Renal pelvis (tissue), 12 donors: ENCODE data around the gene NHLRC1. TPM values are rescaled to one million over a fixed set of nuclear protein-coding genes. Genes with fewer than 3 reads are reported as not detected.
"Not testable (repeated sequence)": the region's sequence is repeated elsewhere in the genome, so short reads cannot be mapped to it uniquely, and the experiment has no call there.

Experiments used
- DNase-seq: peaks from one replicate; pipeline ENCODE4 v3.0.0-alpha.2; 2013
- long read RNA-seq, 16 experiments: transcript quantifications; one replicate each; lab custom pipeline, GENCODE V29; 2026
- polyA plus RNA-seq, 3 donors: library from polyadenylated mRNA; unstranded; fragments of 120-200 nt; gene quantifications; one replicate each; pipeline ENCODE4 v1.2.1, GENCODE V29; 2013; ENCODE audit not compliant: insufficient read length in 3 of 3

The NHLRC1 gene
- 1 to 10 TPM; 1.6 to 2.3 (median 2.3) TPM for polyA plus RNA-seq
- long read RNA-seq, donor 1, partial matches to known transcripts: 0 of 2 reads
- long read RNA-seq, donor 1, other reads (novel, unspliced or antisense): 0 of 2 reads
- long read RNA-seq, donor 2, partial matches to known transcripts: 0 of 4 reads
- long read RNA-seq, donor 2, other reads (novel, unspliced or antisense): 0 of 4 reads
- long read RNA-seq, donor 3, partial matches to known transcripts: 0 of 3 reads
- long read RNA-seq, donor 3, other reads (novel, unspliced or antisense): 0 of 3 reads
- long read RNA-seq, donor 4, transcript NHLRC1-201 (1 exons, 2,248 nt): major isoform, 5 of 5 reads
- long read RNA-seq, donor 4, partial matches to known transcripts: 0 of 5 reads
- long read RNA-seq, donor 4, other reads (novel, unspliced or antisense): 0 of 5 reads
- long read RNA-seq, donor 5, partial matches to known transcripts: 0 of 3 reads
- long read RNA-seq, donor 5, other reads (novel, unspliced or antisense): 0 of 3 reads
- long read RNA-seq, donor 6, partial matches to known transcripts: 0 of 4 reads
- long read RNA-seq, donor 6, other reads (novel, unspliced or antisense): 0 of 4 reads
- long read RNA-seq, donor 7, partial matches to known transcripts: 0 of 4 reads
- long read RNA-seq, donor 7, other reads (novel, unspliced or antisense): 0 of 4 reads
- long read RNA-seq, donor 8, partial matches to known transcripts: 0 of 2 reads
- long read RNA-seq, donor 8, other reads (novel, unspliced or antisense): 0 of 2 reads
- long read RNA-seq, donor 9, partial matches to known transcripts: 0 of 4 reads
- long read RNA-seq, donor 9, other reads (novel, unspliced or antisense): 0 of 4 reads
- long read RNA-seq, donor 10, transcript NHLRC1-201 (1 exons, 2,248 nt): major isoform, 8 of 8 reads
- long read RNA-seq, donor 10, partial matches to known transcripts: 0 of 8 reads
- long read RNA-seq, donor 10, other reads (novel, unspliced or antisense): 0 of 8 reads
- long read RNA-seq, donor 11, partial matches to known transcripts: 0 of 3 reads
- long read RNA-seq, donor 11, other reads (novel, unspliced or antisense): 0 of 3 reads
- long read RNA-seq, donor 12, partial matches to known transcripts: 0 of 3 reads
- long read RNA-seq, donor 12, other reads (novel, unspliced or antisense): 0 of 3 reads
- long read RNA-seq, donor 13, partial matches to known transcripts: 0 of 1 reads
- long read RNA-seq, donor 13, other reads (novel, unspliced or antisense): 0 of 1 reads
- long read RNA-seq, donor 14, transcript NHLRC1-201 (1 exons, 2,248 nt): major isoform, 7 of 7 reads
- long read RNA-seq, donor 14, partial matches to known transcripts: 0 of 7 reads
- long read RNA-seq, donor 14, other reads (novel, unspliced or antisense): 0 of 7 reads
- long read RNA-seq, donor 15, partial matches to known transcripts: 0 of 2 reads
- long read RNA-seq, donor 15, other reads (novel, unspliced or antisense): 0 of 2 reads
- long read RNA-seq, donor 16, transcript NHLRC1-201 (1 exons, 2,248 nt): major isoform, 8 of 8 reads
- long read RNA-seq, donor 16, partial matches to known transcripts: 0 of 8 reads
- long read RNA-seq, donor 16, other reads (novel, unspliced or antisense): 0 of 8 reads

DNA sequence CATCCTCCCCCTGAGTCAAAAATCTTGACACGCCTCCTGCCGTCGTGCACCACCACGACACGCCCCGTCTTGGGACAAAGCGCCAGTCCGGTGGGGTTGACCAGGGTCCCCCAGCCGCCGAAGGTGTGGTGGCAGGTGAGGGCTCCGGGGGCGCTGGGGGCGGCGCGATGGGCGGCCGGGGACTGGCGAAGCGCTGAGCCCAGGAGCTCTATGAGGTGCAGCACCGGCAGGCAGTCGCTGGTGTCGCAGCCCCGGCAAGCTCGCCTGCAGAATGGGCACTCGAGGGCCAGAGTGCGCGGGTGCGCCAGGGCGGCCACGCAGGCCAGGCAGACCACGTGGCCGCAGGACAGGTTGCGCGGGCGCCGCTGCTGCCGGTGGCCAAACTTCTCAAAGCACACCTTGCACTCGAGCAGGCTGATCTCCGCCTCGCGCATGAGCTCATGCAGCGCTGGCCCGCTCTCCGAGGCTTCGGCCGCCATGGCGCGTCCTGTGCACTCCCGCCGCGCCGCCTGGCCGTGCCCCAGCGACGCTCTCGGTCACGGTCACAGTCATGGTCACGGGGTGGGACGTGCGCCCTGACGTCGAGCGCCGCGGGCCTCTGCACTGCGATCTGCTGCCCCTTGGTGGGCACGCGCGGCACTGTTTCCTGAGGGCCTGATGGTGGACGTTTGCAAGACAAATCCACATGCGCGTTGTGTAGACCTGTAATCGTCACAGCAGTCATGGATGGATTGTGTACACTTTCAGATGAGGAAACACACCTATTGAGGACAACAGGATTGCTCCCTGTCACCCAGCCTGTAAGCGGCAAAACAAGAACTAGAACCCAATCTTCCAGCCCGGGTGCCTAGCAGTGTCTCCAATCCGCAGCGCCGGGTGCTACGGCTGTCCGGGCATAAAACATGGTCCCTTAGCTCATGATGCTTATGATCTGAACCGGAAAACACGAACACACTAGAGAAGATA lies at the start of gene NHLRC1:
TSS of gene NHLRC1 (minus strand) at position 550 of the 966 bp plus-strand sequence. CDS start at position 479, 71 bp downstream.
- DNase-seq: peak; percentile 86

DNA sequence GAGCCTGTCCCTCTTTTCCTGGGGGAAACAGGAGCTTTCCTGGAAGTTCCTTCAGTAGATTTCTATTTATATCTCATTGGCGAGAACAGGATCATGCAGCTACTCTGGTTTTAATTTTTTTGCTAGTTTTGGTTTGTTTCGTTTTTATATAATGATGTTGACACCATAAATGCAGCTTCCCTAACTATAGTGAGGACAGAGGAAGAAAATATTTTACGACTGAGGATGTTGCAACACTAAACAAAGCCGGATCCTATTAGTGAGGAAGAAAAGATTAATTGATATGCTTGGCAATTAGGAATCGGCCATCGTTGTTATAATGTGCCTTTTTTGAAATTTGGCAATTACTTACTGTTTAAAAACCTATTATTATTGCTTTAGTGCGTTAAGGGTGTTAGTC lies 49.4 kb upstream of the NHLRC1 start:
- DNase-seq: no peak

DNA sequence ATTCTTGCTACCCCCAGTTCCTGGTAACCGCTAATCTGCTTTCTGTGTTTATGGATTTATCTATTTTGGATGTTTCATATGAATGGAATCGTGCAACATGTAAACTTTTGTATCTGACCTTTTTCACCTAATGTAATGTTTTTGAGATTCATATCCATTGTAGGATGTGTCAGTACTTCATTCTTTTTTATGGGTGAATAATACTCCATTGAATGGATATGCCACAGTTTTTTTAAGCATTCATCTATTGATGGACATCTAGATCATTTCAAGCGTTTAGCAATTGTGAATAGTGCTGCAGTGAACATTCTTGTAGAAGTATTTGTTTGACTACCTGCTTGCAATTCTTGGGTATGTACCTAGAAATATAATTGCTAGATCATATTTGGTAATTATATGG lies 45.8 kb upstream of the NHLRC1 start:
- no peak for DNase-seq

DNA sequence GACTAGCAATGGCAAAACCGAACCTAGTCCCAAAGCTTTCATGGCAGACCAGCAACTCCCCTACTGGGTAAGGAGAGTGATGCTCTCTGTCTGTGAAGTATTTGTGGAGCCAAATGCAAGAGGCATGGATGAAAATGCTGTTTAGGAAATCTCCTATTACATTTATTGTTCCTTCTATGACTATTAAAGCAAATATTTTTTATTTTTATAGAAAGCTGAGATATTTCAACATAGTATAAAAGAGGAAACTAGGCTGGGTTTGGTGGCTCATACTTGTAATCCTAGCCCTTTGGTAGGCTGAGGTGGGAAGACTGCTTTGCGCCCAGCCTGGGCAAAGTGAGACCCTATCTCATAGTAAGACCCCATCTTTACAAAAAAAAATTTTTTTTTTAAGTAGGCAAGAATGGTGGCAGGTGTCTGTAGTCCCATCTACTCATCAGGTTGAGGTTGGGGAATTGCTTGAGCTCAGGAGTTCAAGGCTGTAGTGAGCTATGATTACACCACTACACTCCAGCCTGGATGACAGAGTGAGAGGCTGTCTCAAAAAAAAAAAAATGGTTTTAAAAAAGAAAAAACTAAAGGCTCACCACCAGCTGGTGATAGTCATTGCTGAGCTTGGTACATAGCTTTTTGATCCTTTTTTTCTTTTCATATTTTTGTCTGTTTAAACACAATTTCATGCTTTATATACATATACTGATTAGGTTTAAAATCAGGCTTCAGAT lies 44.0 kb upstream of the NHLRC1 start:
- no peak for DNase-seq

DNA sequence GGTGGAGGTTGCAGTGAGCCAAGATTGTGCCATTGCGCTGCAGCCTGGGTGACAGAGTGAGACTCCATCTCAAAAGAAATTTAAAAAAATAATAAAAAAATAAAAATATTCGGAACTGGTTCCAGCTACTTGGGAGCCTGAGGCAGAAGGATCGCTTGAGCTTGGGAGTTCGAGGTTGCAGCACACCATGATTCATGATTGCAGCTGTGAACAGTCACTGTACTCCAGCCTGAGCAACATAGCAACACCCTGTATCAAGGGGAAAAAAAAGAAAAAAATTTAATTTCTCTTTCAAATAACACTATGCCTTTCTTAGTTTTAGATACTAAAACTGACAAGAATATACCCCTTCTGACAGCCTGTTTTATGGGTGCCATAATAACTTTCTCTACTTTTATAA lies 43.3 kb upstream of the NHLRC1 start:
- no peak for DNase-seq

DNA sequence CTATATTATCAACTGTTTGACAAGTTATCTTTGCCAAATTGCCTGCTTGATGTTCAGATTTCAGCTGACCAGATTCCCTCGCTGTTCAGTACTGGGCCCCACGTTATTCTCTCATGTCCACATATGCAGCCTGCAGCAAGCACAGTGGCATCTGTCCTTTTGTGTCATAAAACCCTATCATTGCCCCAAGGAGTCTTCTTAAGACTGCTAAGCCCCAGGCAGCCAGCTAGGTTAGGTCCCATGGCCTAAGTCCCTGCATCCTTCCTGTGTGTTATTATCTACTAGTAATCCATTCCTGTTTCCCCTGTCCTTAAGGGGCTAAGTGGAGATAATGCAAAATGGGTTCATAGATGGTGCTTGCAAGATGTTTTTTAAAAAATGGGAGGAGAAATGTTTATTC lies 39.9 kb upstream of the NHLRC1 start:
- DNase-seq: no peak

DNA sequence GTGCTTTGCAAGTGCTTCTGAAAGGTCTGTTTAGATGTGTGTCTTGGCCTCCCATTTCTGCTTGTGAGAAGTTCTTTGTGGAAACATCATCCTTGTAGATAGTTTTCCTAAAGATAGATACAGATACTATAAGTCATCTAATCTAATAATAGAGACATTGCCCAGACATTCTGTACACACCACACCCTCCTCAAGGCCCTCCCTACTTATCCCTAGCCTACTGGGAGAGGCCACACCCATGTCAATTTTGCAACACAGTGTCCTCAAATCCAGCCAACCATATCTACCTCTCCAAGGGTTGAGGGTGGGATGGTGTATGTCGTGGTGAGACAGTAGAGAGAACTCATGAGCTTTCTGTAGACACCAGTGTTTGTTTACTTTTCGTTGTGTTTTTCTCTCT lies 39.0 kb upstream of the NHLRC1 start:
- DNase-seq: no peak

DNA sequence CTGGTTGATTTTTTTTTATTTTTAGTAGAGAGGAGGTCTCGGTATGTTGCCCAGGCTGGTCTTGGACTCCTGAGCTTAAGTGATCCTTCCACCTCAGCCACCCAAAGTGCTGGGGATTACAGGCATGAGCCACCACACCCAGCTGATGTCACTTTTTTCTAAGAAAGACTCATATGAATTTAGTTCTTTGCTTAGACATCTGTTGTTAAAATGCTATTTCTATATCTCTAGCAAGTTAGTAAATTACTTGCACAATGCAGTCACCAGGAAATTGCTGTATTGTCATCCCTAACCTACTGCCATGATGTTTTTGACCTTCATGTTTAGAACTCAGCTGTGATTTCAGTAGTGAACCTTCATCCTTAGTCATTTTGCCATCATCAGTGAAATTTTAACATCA lies 38.4 kb upstream of the NHLRC1 start:
- DNase-seq: no peak

DNA sequence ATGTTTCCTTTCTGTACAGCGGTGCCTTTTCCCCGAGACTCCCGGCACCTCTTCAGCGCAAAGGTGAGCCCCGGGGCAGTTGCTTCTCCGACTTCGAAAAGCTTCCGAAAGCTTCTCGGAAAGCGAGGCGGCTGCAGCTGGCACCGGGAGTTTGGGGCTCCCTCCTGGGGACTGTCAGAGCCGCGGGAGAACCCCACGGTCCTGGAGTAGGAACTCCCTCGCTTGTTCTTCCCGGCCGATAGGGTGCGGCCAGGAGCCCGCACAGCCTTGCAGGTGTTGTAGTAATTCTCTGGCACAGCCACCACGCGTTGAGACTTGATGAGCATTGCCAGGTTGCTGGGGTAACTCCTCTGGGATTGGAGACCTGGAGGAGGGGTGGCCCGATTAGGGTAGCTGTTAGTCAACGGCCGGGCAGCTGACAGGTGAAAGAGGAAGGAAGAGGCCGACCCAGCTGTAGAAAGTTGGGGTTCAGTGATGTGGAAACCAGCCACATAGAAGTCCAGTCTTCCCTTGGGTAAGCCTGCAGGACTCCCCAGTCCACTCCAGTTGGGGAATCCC lies 33.5 kb upstream of the NHLRC1 start:
- peak; percentile 54 for DNase-seq

DNA sequence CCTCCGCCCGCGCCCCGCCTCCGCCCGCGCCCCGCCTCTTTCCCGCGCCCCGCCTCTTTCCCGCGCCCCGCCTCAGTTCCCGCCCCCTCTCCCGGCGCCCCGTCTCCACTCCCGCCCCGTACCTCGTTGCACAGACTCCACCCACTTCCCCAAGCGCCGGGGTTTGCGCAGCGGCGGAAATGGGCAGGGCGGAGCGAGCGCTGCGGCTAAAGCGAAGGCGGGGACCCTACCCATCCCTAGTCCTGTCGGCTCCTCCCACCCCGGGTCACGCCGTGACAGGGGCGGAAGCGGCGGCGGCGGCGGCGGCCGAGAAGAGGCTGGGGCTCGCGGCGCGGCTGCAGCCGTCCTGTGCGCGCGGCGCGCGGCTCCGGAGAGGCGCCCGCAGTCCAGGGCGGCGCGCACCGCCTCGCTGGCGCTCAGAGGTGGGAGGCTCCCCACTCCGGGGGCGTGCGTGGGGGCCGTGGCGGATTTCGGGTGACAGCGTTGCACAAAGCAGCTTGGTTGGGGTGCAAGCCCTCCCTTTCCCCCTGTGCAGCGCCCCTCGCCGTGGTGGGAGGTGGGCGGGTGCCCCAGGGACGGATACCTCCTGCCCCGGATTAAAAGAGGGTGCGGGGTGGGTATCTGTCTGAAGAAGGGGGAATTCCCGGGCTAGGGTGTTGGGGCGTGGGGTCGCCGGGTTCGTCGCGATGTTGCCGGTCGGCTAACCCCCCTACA lies 32.8 kb upstream of the NHLRC1 start, which contains the start of gene KDM1B:
TSS of gene KDM1B (plus strand) at position 273 of the 714 bp plus-strand sequence. CDS start 4,474 bp downstream, outside the sequence.
- DNase-seq: peak; percentile 98

DNA sequence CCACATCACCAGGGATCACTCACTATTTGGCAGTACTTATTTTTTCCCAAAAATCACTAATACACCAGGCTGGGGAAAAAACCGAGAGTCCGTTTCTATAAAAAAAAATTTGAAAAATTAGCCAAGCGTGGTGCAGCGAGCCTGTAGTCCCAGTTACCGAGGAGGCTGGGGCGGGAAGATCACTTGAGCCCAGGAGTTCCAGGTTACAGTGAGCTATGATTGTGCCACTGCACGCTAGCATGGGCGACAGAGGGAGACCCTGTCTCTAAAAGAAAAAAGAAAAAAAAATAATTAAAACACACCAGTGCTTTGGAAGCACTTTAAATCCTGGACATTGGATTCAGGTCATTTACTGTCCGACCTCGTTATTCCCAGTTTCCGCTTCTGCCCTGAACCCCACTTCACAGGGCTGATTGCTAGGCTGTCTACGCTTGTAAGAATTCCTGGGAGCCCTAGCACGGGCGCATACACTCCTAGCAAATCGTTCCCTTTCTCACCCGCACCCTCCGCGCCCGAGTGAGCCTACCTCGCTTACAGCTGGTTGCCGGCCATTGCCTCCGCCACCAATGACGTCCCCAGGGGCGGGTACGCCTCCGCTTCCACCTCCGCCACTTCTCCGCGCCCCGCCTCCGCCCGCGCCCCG lies 32.2 kb upstream of the NHLRC1 start, which contains the start of gene TPMT:
TSS of gene TPMT (minus strand) at position 571 of the 643 bp plus-strand sequence. CDS start 5,950 bp downstream, outside the sequence.
- peak; percentile 20 for DNase-seq

DNA sequence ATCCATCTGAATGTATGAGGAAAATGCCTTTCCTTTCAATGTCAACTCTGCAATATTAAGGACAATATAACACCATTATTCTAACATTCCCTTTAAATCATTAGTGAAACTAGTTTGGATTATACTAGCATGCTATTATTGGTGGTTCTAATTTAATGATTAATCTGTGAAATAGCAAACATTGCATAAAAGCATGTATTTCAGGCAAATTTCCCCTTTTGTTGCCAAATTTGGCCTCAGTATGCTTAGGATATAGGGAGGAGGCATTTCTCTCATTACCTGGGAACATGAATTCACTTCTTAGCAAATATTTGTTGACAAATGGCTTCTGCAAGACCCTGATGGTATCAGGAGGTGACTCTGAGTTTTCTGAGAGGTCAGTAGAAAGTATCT lies 30.8 kb upstream of the NHLRC1 start:
- no peak for DNase-seq

DNA sequence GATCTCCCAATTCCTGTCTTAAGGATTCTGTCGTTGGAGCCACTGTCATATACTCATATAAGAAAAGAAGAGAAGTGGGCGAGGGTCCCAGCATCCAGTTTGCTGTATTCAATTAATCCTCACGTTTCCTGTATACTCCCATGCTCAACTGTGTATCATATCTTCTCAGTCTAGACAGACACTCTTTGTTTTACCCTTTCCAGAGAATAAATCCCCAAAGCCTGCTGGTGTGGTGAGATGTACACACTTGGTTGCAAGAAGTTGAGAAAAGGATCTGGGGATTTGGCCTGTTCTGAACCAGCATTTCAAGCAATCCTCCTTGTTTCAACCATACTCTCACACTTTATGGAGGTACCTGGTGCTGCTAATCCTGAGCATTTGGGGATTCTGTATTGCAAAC lies 29.3 kb upstream of the NHLRC1 start:
- no peak for DNase-seq

DNA sequence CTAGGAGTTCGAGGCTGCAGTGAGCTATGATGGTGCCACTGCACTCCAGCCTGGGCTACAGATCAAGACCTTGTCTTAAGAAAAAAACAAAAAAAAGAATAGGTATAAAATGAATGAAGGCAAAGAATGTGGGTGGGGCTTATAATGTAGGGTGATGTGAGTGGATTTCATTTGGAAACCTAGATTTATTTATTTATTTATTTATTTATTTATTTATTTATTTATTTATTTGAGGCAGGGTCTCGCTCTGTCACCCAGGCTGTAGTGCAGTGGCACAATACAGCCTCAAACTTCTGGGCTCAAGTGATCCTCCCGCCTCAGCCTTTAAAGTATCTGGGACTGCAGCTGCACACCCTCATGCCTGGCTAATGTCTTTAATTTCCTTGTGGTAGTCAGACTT lies 28.9 kb upstream of the NHLRC1 start:
- DNase-seq: not testable (repeated sequence)

DNA sequence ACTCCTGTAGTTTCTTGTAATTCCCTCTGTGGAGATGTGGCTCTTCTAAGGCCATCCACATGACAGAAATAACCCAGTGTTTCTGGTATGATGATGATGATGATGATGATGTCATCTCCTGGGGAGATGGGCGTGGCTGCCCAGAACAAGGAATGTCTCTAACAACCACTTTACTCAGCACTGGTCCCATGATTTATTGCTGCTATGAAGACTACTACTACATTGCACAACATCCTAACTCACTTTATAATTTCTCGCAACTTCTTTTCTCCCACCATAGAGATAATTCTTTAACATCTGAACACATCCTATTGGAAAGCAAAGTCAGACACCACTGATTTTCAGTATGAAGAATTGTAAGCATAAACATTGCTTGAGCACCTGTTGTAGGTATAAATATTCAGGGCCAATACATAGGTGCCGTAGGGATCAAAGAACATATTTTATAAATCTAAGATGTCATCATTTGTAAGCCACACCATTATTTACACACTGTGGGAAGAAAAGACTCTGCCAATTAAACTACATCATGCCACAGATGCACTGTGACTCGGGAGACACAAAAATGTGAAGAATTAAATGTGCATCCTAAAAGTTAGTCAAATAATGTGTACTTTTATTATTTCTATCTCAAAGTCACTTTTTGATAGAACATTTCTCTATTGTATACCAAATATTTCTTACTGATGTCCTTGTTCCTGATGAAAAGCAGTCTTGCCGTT lies 26.0 kb upstream of the NHLRC1 start:
- no peak for DNase-seq

DNA sequence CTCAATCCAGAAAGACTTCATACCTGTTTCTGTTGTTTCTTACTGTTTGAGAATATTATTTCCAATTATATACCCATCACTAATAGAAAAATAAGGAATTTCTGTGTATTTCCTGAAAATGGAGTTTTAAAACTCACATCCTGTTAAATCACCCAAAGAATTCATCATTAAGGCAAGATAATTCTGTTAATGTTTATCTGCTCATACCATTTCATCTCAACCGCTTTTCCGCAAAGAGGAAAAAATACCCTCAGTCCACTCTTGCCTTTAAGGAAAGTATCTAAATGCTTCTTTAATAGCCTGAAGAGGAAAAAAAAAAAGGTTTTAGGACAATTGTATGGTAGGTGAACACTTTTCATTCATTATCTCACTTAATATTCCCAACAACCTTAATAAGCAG lies 25.1 kb upstream of the NHLRC1 start:
- DNase-seq: no peak

DNA sequence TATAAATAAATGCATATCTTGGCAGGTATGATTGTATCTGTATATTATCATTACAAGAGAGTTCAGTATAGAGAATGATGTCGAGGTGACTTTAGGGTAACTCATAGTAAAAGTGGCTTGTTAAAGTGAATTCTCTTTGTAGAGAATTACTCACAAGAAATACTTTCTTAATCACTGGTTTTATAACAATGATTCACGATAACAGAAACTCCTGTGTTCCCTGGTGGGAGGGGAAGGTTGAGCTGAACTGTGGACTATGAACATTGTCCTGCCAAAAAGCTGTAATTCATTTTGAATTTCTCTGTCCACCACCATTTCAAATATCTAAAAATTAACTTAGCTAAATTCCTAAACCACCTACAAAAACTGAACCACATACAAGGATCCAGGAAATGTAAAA lies 24.7 kb upstream of the NHLRC1 start:
- DNase-seq: no peak
